Loucy (cell line): ENCODE data around the gene DRAM1.

Experiments
- EZH2phosphoT487 ChIP-seq: fragments of 200-600 bp; IDR thresholded peaks from 2 replicates; pipeline ENCODE4 v1.6.1; 2018; ENCODE audit warnings: antibody characterized with exemption, mild to moderate bottlenecking, moderate library complexity, borderline replicate concordance
- TF ChIP-seq, protein P1 (sequence below): fragments of 200-600 bp; sonication (generic); conservative IDR thresholded peaks from 2 replicates; pipeline ENCODE4 v1.5.1; 2014; ENCODE audit warnings: mild to moderate bottlenecking, antibody characterized with exemption, low read length

DNA sequence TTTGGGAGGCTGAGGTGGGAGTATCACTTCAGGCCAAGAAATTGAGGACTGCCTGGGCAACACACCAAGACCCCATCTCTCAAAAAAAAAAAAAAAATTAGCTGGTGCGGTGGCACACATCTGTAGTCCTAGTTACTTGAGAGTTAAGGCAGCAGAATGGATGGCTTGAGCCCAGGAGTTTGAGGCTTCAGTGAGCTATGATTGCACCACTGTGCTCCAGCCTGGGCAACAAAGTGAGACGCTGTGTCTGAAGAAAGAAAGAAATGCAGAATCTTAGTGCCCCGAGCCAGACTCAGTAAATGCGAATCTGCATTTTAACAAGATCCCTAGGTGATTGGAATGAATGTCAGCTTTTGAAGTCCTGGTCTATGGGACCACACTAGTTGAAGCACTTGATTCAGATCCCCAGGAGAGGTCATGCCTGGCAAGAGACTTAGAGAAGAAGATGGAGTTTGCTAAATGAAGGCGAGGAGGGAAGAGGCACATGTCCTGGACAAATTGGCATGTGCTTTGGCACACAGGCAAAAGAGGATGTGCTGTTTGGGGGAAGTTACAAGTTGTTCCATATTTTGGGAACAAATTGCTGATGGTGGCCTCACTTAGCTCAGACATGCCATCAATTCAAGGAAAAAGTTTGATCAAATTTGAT is 56.6 kb downstream of the DRAM1 start:
- TF ChIP-seq, protein P1, sequence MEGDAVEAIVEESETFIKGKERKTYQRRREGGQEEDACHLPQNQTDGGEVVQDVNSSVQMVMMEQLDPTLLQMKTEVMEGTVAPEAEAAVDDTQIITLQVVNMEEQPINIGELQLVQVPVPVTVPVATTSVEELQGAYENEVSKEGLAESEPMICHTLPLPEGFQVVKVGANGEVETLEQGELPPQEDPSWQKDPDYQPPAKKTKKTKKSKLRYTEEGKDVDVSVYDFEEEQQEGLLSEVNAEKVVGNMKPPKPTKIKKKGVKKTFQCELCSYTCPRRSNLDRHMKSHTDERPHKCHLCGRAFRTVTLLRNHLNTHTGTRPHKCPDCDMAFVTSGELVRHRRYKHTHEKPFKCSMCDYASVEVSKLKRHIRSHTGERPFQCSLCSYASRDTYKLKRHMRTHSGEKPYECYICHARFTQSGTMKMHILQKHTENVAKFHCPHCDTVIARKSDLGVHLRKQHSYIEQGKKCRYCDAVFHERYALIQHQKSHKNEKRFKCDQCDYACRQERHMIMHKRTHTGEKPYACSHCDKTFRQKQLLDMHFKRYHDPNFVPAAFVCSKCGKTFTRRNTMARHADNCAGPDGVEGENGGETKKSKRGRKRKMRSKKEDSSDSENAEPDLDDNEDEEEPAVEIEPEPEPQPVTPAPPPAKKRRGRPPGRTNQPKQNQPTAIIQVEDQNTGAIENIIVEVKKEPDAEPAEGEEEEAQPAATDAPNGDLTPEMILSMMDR: no peak
- no peak for TF ChIP-seq EZH2phosphoT487
